SW480 (cell line): ENCODE results near the gene C16orf89.

ENCODE experiments used
- DNase-seq: peaks from one replicate; pipeline ENCODE4 v3.0.0-alpha.2; 2016; ENCODE audit warnings: low spot score

The C16orf89 gene

DNA sequence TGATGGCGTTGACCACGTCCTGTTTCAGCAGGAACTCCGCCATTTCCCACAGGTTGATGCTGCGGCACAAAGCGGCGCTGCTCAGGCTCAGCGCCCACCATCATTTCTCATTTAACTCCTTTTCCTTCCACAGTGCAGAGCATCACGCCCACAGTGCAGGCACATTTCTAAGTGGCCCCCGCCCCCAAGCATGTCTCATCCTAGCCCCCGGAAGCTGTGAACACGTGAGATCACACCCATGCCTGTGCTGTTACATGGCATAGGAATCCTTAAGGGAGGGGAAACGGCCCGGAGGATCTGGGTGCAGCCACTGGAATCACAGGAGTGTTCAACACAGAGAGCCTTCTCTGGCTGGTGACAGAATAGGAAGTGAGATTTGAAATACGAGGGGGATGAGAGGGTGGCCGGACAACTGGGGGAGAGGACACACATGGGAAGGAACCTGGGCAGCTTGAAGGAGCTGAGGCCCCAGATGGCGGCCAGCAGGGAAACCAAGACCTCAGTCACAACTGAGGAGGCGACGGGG lies 36.7 kb downstream of the C16orf89 start:
- no peak for DNase-seq

DNA sequence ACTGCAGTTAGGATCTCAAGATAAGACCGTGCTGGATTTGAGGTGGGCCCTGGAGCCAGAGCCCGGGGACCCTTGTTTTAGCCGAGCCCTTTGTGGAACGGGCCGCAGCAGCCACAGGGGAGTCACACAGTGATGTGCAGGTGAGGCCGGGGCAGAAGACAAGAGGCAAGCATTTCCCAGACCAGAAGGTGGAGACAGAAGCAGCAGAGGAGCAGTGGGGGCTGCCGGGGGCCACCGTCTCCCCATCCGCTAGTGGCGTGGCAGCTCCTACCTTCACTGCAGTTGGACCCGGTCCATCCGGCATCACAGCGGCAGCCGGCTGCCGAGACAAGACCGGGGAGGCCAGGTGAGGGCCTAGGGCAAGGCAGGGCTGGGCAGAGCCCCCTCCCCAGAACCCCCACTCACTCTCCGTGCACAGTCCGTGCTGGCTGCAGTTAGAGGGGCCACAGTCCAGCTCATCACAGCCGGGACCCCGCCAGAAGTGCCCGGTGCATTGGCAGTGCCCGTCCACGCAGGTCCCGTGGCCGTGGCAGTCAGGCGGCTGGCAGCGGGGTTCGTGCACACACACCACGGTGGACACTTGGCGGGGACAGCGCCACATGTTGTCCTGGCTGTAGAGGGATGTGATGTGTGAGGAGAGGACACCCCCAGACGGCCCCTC lies 38.1 kb downstream of the C16orf89 start:
- no peak for DNase-seq

DNA sequence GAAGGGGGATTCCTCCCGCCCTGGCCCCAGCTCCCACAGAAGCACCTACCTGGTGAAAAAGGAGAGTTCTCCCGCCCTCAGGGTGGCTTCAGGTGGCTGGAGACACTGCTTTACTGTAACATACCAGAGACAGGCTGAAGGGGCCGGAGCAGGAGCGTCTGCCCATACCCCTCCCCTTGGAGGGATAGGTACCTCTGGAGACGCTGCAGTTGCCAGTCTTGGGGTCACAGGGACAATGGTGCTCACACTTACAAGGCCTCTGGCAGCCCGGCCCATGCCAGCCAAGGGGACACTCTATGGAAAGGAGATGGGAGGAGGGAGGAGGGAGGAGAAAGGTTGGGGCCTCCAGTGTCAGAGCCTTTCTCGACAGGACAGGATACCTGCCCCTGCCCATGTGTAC lies 38.7 kb downstream of the C16orf89 start:
- no peak for DNase-seq

DNA sequence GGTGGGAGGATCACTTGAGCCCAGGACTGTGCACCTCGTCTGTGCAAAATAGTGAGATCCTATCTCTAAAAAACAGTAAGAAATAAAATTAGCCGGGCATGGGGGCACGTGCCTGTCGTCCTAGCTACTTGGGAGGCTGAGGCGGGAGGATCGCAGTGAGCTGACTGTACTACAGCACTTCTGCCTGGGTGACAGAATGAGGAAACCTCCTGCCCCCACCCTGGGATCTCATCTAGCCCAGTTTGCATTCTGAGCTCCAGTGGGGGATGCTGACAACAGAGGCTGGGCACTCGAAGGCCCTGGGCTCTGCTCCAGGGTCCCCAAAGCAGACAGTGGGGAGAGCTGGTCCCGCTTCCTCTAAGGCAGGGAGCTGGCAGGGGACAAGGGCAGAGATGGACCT lies 39.1 kb downstream of the C16orf89 start:
- DNase-seq, result no peak

DNA sequence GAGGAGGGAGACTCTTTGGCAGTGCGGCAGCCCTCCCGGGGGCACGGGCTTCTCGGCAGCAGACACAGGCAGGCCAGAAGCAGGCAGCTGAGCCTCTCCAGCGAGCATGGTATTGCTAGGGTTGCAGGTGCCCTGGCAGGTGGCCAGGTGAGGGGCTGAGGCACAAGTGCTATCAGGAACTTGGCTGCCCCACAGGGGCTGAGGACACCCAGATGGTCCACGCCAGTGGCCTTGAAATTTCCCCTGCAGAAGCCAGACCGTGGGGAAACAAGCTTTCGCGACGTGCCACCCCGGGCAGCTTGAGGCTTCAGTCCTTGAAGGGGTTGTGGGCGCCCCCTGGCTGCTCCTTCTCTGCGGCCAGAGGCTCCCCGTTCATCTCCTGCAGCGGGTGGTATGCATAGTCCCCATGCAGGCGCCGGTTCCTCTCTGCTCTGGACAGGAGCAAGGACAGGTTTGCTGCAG lies 40.6 kb downstream of the C16orf89 start:
- no peak for DNase-seq

DNA sequence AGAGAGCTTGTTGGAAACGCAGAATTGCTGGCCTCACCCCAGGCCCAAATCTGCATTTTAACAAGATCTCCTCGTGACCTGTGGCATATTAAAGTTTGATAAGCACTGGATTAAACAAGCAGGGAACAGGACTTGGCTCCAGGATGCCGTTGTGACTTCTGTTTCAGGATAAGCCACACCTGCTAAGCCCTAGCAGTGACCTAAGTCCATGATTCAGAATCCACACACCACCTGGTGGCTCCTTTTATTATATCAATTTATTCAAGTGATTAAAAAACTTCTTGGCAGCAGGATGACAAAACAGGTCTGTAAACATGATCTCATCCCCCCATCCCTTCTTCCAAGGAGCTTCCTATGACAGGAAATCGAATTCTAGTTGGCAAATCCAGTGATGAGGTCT lies 41.1 kb downstream of the C16orf89 start:
- DNase-seq, result peak; percentile 59

DNA sequence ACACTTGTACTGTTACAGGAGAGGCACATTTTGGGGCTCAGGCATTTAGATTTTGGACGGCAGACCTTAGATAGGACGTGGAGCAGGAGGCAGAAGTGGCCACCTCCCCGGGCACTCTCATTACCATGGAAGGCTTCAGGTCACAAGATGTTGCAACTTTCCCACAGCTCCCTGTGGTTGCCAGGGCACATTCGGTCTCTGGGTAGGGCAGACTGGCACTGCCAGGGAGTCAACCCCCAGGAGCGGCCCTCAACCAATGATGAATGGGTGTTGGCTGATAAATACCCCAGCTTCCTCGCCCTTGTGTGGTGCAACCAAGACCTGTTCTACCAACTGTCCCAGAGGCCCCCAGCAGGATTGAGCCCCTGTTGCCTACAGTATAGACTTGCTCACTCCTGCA lies 43.2 kb downstream of the C16orf89 start:
- no peak for DNase-seq

DNA sequence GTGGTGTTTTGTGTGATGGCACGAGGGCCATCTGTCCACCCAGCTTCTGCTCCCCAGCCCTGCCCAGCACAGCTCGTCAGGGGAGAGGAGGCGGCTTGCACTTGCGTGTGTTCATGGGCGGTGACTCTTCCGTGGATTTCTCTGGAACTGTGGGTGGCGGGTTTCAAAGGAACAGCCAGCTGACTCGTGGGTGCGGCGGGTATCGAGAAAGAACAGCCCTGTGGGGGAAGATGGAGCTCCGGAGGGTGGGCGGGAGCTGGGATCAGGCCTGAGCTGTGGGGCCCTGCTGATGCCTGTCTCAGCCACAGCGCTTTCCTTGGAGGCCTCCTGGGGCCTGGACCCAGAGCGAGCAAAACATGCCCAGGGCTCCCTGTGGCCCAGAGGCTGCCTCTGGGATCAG lies 45.2 kb downstream of the C16orf89 start:
- no peak for DNase-seq

DNA sequence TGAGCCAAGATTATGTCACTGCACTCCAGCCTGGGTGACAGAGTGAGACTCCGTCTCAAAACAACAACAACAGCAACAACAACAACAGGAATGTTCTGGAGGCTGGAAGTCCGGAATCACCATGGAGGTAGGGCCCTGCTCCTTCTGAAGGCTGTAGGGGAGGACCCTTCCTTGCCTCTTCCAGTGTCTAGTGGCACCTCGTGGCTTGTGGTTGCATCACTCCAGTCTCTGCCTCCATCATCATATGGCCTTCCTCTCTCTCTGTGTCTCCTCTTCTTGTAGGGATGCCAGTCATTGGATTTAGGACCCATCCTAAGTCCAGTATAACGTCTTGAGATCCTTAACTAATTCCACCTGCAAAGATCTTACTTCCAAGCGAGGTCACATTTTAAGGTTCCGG lies 46.0 kb downstream of the C16orf89 start:
- no peak for DNase-seq

DNA sequence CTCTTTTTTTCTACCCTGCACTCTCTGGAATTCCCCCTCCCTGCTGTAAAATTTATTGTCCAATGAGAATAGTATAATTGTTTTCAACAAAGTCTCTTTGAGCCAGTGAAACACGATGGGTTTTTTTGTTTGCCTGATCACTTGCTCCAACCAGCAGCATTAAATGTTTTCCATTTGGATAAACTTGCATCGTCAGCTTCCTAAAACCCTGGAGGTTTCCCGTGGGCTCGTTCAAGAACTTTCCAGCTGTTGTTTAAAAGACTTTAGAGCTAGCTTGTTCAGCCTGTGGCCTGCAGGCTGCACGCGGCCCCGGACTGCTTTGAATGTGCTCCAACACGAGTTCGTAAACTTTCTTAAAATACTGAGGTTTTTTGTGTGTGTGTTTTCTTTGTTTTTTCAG lies 47.0 kb downstream of the C16orf89 start:
- DNase-seq, result no peak

DNA sequence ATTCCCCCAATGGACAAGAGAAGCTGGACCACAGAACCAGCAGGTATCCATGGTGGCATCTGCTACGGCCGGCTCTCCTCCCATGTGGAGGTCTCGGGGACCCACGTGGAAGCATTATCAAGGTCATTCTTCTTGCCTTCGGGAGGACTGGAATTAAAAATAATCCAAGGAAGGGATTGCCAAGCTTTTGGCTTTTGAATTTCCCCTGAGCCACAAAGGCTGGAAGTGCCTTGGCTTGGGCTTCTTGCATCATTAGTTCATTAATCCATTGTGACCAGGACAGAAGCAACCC lies 48.1 kb downstream of the C16orf89 start:
- DNase-seq, result no peak

DNA sequence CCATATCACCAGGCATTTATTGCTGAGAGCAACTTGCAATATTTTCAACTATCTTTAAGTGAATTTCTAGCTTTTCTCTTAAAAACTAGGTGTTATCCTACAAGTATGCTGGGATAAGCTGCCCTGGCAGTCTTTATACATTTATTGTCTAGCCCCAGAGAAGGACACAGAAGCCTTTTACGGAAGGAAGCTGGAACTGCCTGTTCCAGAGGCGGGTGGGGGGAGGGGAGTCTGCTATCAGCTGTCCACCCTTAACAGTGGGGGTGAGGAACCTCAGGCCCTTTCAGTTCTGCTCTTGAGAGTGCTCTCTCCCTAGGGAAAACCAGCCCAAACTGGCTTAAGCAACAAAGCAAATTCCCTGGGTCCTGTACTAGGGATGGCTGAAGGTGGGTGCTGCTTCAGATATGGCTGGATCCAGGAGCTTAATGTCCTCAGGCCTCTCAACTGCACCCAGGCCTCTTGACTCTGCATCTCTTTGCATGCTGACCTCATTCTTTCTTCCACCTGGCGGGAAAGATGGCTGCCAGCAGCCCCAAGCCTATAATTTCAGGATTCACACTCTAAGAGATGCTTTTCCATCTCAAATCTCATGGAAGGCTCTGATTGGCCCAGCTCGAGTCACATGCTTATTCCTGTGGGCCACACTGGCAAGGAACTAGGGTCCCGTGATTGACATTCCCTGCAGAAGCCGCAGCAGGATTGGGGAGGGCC lies 48.6 kb downstream of the C16orf89 start:
- DNase-seq, result no peak

DNA sequence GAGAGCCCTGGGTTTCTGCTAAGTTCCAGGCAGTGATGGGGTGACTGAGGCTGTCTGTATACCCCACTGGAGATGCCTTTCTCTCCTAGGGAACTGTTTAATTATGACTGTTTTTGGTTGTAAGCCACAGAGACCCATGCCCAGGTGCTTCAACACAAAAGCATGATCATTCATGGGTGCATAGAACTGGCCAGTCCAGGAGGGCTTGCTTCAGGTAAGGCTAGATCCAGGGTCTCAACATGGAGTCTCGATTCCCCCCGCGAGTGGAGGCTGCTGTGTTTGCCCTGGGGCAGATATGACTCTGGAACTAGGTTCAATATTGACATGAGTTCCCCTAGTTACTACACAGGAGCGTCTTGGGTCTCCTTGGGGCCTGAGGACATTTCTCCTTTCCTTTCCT lies 49.9 kb downstream of the C16orf89 start:
- no peak for DNase-seq

DNA sequence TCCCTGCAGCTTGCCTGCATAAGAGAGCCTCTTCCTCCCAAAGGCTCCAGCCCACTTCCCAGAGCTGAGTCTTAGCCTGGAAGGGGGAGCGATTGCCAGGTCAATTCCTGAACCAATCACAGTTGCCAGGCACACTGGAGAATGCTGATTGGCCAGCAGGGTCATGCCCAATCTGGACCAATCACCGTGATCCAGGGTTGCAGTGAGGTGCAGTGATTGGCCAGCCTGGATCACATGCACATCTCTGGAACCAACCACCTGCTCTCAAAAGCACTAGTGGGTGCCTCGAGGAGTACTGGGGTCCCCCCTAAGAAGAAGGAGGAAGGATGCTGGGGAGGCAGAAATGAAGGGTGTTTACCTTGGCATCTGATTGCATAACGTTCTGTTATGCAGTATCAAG lies 50.4 kb downstream of the C16orf89 start:
- DNase-seq, result no peak

DNA sequence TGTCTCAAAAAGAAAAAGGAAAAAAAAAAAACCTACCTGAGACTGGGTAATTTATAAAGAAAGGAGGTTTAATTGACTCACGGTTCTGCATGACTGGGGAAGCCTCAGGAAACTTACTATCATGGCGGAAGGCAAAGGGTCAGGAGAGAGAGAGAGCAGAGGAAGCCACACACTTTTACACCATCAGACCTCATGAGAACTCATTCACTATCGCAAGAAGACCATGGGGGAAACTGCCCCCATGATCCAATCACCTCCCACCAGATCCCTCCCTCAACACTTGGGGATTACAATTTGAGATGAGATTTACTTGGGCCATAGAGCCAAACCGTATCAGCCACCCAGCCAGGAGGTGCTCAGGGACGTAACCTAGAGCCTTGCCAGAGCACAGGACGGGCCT lies 52.9 kb downstream of the C16orf89 start:
- no peak for DNase-seq

DNA sequence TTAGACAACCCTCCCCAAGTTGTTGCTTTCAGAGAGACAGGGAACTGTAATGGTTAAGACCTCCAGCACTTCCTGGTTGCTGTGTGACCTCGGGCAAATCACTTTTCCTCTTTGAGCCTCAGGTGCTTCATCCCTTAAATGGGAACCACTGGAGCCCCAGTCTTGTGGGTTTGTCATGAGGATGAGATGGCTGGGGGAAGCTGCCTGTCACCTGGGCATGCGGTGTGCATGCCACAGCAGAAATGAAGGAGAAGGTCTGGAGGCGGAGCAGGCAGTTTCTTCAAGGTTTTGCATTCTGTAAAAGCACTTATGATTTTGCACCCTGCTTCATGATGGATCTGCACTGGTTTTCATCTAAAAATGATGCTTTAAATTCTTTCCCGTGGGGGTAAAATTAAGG lies 54.1 kb downstream of the C16orf89 start:
- DNase-seq, result no peak

DNA sequence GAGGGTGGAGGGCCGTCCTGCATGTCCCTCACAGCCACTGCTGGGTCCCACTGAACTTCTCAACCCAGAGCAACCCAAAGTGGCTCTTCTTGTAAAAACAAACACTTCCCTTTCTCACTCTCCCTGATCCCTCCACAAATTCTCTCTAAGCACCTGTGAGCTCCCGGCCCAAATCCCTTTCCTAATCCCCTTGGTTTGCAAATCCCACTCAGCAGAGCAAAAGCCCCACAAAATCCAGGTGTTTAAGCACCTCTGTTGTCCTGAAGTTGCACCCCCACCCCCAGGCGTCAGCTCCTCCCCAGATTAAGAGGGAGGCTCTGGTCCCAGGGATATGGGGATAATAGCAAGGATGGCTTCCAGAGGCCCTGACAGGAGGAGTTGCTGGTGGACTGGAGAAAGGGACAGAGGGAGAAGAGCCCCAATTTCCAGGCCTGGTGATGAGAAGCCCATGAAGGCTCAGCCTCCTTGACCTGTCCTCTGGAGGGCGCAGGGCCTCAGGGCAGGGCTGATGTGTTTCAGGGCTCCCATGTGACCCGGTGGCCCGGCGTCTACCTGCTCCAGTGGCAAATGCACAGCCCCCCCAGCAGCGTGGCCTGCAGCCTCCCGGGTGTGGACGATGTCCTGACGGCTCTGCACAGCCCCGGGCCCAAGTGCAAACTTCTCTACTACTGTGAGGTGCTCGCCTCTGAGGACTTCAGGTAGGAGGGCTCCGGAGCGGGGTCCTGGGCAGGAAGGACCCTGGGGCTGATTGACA lies 55.0 kb downstream of the C16orf89 start:
- no peak for DNase-seq

DNA sequence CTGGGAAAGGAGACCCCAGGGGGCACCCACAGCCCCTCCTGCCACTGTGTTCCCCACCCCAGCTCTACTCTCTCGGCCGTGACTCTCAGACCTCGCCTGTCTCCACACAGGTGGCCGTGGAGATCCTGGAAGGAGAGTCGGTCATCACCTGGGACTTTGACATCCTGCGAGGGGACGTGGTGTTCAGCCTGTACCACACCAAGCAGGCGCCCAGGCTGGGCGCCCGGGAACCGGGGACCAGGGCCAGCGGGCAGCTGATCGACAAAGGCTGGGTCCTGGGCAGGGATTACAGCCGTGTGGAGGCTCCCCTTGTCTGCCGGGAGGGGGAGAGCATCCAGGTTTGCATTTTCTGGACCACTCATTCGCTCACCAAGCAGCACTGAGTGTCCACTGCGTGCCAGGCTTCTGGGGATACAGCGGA lies 57.4 kb downstream of the C16orf89 start:
- DNase-seq, result no peak

DNA sequence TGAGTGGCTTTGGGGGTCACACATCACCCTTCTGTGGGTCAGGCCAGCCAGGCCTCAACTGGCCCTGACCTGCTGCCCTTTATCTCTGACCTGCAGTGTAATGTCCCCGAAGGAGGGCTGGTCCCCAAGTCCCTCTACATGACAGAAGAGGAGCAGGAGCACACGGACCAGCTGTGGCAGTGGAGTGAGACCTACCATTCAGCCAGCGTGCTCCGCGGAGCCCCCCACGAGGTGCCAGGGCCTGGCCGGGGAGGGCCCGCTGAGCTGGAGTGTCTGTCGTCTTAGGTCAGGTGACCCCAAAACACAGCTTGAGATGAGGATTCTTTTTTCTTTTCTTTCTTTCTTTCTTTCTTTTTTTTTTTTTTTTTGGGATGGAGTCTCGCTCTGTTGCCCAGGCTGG lies 58.5 kb downstream of the C16orf89 start:
- no peak for DNase-seq

DNA sequence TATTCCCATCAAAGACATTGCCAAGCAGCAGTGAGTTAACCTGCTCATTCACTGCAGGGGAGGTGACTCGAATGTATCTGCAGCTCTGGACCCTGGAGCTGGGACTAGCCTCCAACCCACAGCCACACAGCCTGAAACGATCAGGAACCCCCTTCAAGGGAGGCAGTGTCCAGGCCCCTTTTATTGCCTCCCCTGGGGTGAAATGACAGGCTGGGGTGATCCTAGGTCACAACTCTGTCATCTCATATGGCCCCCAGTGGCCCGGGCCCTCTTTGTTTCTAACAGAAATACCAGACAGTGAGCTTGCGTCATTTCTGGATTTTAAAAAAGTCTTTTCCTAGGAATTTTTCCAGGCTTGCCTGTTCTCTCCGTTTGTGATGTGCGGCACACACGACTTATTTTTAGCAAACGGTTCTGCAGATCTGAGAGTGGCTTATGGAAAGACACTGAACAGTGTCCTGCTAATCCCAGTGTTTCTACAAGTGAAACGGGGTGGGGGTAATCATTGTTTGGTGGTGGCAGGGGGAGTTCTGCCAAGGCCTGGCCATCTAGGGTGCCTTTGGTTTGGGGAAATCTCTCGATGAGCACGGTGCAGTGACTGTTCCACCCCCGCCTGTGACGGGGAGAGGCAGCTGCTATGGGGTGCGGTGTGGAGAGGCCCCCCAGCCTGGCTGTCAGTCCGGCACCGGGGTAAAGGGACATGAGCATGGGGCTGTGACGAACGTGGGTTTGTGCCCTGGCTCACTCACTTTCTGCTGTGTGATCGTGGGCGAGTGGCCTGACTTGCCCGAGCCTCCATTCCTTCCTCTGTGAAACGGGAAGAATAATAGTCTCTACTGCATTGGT lies 59.2 kb downstream of the C16orf89 start:
- DNase-seq, result no peak

DNA sequence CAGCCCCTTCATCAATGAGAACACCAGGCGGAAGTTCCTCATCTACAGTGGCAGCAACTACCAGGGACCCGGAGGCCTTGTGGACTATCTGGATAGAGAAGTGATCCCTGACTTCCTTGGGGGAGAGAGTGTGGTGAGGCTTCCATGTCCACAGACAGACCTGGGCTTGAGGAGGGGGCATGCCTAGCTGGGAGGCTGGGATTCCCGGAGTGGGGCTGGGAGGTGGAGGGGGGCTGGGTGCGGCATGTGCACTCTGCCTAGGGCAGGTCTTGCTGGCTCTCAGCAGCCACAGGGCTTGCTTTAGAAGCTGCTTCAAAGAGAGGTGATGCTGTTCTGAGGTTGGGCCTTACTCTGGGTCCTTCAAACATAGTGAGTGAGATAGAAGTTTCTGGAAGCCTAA lies 59.8 kb downstream of the C16orf89 start:
- no peak for DNase-seq

DNA sequence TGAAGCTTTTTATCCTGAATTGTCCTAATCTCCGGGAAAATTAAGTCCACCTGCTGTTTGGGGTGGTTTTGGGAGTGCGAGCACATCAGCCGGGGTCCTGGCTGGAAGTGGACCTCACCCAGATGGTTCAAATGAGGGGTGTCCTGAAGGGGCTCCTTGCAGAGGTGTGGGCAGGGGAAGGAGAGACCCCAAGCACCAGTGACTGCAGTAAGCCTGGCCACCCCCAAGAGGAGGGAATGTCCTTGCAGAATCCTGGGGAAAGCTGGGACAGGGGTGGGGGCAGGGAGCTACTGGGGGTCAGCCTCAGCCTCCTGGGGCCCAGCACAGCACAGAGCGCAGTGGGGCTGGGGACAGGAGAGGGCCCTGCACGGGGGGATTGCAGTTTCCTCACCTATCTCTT lies 61.4 kb downstream of the C16orf89 start:
- no peak for DNase-seq
